Activated CD4-positive, alpha-beta T cell treated with anti-CD3 and anti-CD28 coated beads, Interleukin-2, Interleukin-4, amounts not matched to agents 100 ng/mL and 50 ng/mL, durations not matched to agents 16 hours and 8 hours (primary cell): Measurements from ENCODE around the gene GPAT2.
"Not testable (repeated sequence)": the region's sequence is repeated elsewhere in the genome, so short reads cannot be mapped to it uniquely, and the experiment has no call there.

Experiments used
- DNase-seq: peaks from one replicate; pipeline ENCODE4 v3.0.0-alpha.2; 2020; ENCODE audit warnings: low spot score

The GPAT2 gene

GRCh38 chr2:96022701-96023447 lies 11.8 kb downstream of the GPAT2 start:
- DNase-seq: peak; percentile 80

GRCh38 chr2:96022126-96022525 lies 12.6 kb downstream of the GPAT2 start:
- DNase-seq: not testable (repeated sequence)

- not testable (repeated sequence) for DNase-seq
Measured at GRCh38 chr2:96021142-96021541, 13.6 kb downstream of the GPAT2 start.

- not testable (repeated sequence) for DNase-seq
Measured at GRCh38 chr2:96019909-96020590, 14.7 kb downstream of the GPAT2 start.

GRCh38 chr2:96016321-96016720 lies 18.4 kb downstream of the GPAT2 start:
- not testable (repeated sequence) for DNase-seq

- not testable (repeated sequence) for DNase-seq
Measured at GRCh38 chr2:96012792-96013264, 21.9 kb downstream of the GPAT2 start.

GRCh38 chr2:96012086-96012791 lies 22.5 kb downstream of the GPAT2 start:
- DNase-seq: not testable (repeated sequence)

GRCh38 chr2:96011129-96011455 lies 23.6 kb downstream of the GPAT2 start:
- DNase-seq: peak; percentile 44

- peak; percentile 96 for DNase-seq
Measured at GRCh38 chr2:96010320-96011128, 24.2 kb downstream of the GPAT2 start.

GRCh38 chr2:96009833-96010232 lies 24.9 kb downstream of the GPAT2 start:
- DNase-seq: not testable (repeated sequence)

GRCh38 chr2:96008051-96008450 lies 26.7 kb downstream of the GPAT2 start:
- DNase-seq: not testable (repeated sequence)

- not testable (repeated sequence) for DNase-seq
Measured at GRCh38 chr2:96006248-96006647, 28.5 kb downstream of the GPAT2 start.

- peak; percentile 66 for DNase-seq
Measured at GRCh38 chr2:95992520-95993272, 42.0 kb downstream of the GPAT2 start.

GRCh38 chr2:95992102-95992501 lies 42.6 kb downstream of the GPAT2 start:
- peak; percentile 19 for DNase-seq

- peak; percentile 24 for DNase-seq
Measured at GRCh38 chr2:95991351-95992094, 43.2 kb downstream of the GPAT2 start, which contains the start of gene ANKRD36C. Gene ANKRD36C (minus strand): TSS chr2:95991824. CDS start chr2:95991708, 116 bp downstream.

GRCh38 chr2:95990884-95991283 lies 43.8 kb downstream of the GPAT2 start:
- not testable (repeated sequence) for DNase-seq
